KMS-11 (cell line): Measurements from ENCODE around the gene APCDD1L.

Experiments
- H2AFZ ChIP-seq: fragments of 200-600 bp; sonication (generic); 2 replicates; pipeline ENCODE4 v1.6.1; 2016; ENCODE audit warnings: antibody characterized with exemption, mixed run types, low read depth
- H3K27ac ChIP-seq: fragments of 200-600 bp; sonication (generic); 2 replicates; pipeline ENCODE4 v1.6.1; 2016; ENCODE audit warnings: mild to moderate bottlenecking, mixed run types
- H3K27me3 ChIP-seq: fragments of 200-600 bp; sonication (generic); 2 replicates; pipeline ENCODE4 v1.6.1; 2017; ENCODE audit warnings: mild to moderate bottlenecking, low read depth, mixed run types, moderate library complexity; ENCODE audit not compliant: insufficient read depth
- H3K36me3 ChIP-seq: fragments of 200-600 bp; sonication (generic); 2 replicates; pipeline ENCODE4 v1.6.1; 2017; ENCODE audit warnings: mild to moderate bottlenecking, mixed run types; ENCODE audit not compliant: insufficient read depth
- H3K4me1 ChIP-seq: fragments of 200-600 bp; sonication (generic); 2 replicates; pipeline ENCODE4 v1.6.1; 2016; ENCODE audit warnings: mild to moderate bottlenecking, low read depth, mixed run types; ENCODE audit not compliant: poor library complexity, severe bottlenecking
- H3K4me2 ChIP-seq: fragments of 200-600 bp; sonication (generic); 2 replicates; pipeline ENCODE4 v1.7.0; 2016; ENCODE audit warnings: mild to moderate bottlenecking, mixed run types
- H3K4me3 ChIP-seq: fragments of 200-600 bp; sonication (generic); IDR thresholded peaks from 2 replicates; pipeline ENCODE4 v1.6.1; 2017; ENCODE audit warnings: low read depth, low read length, mixed read lengths; ENCODE audit not compliant: insufficient read depth
- H3K79me2 ChIP-seq: fragments of 200-600 bp; sonication (generic); 2 replicates; pipeline ENCODE4 v1.6.1; 2016; ENCODE audit warnings: low read depth, mixed run types; ENCODE audit not compliant: insufficient read depth
- H3K9ac ChIP-seq: fragments of 200-600 bp; sonication (generic); 2 replicates; pipeline ENCODE4 v1.6.1; 2016; ENCODE audit warnings: mild to moderate bottlenecking, mixed run types
- H4K20me1 ChIP-seq: fragments of 200-600 bp; sonication (generic); 2 replicates; pipeline ENCODE4 v1.6.1; 2016; ENCODE audit warnings: mild to moderate bottlenecking, mixed run types; ENCODE audit not compliant: insufficient read depth
- CTCF ChIP-seq: fragments of 200-600 bp; sonication (generic); conservative IDR thresholded peaks from 2 replicates; pipeline ENCODE4 v1.6.1; 2017; ENCODE audit warnings: low read depth, mild to moderate bottlenecking, antibody characterized with exemption, low read length, moderate library complexity, mixed read lengths

The APCDD1L gene

DNA sequence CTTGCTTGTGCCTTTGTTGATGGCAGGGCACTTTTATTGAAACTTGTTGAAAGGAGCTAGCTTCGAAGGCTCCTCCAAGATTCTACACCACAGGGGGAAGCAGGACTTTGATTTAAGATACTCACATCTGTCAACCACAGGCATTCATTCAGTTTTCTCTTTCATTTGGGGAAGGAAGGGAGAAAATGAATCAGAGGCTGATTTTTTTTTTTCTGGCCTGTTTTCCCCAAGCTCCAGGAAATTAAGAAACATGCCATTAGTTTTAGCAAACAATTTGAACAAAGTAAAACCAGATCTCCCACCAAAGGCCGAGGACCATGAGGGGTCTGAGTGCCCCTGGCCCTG lies 8.7 kb upstream of the APCDD1L start:
- Histone ChIP-seq H3K27ac (no peak overlapping the region), H3K79me2 (no peaks in the 10 kb centered on the region), H3K4me3 (no peak overlapping the region), H3K9ac (no peak overlapping the region), H2AFZ (no peak overlapping the region), H3K4me2 (no peak overlapping the region), H4K20me1 (no peaks in the 10 kb centered on the region), H3K27me3 (no peaks in the 10 kb centered on the region; the same call in 1 of the 2 replicates), H3K4me1 (no peaks in the 10 kb centered on the region), H3K36me3 (no peaks in the 10 kb centered on the region)
- no peak for TF ChIP-seq CTCF

GRCh38 chr20:58523072-58523970 lies 8.1 kb upstream of the APCDD1L start:
- H3K79me2 ChIP-seq = no peaks in the 10 kb centered on the region
- no peaks in the 10 kb centered on the region for H3K36me3 ChIP-seq
- no peaks in the 10 kb centered on the region for H4K20me1 ChIP-seq
- no peak overlapping the region for H3K9ac ChIP-seq
- H2AFZ ChIP-seq = no peak overlapping the region
- TF ChIP-seq CTCF = no peak
- H3K4me1 ChIP-seq = no peaks in the 10 kb centered on the region
- no peak overlapping the region for H3K4me2 ChIP-seq
- peaks cover 5% of the 10 kb centered on the region; the same call in 1 of the 2 replicates for H3K27me3 ChIP-seq
- no peak overlapping the region for H3K27ac ChIP-seq
- no peak overlapping the region for H3K4me3 ChIP-seq

DNA sequence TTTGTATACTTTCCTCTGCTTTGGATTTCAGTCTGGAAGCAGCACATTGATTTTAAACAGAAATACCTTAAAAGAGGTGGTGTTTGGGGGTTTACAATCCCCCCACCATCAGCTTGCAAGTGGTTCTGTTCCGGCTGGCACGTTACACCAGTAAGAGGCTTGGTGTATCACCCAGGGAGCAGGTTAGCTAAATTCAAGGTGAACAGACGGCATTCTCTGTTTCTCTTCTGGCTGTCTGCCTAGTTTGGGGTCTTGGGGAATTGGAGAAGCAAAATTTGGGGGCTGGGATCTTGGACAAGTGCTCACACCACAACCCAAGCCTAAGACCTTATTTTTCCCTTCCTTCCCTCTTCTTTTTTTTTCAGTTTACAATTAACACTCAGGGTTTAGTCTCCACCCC lies 7.5 kb upstream of the APCDD1L start:
- H3K4me2 ChIP-seq = no peak overlapping the region
- no peaks in the 10 kb centered on the region for H3K4me1 ChIP-seq
- peaks cover 11% of the 10 kb centered on the region; the same call in 1 of the 2 replicates for H3K27me3 ChIP-seq
- H3K79me2 ChIP-seq = no peaks in the 10 kb centered on the region
- TF ChIP-seq CTCF = no peak
- H4K20me1 ChIP-seq = no peaks in the 10 kb centered on the region
- no peak overlapping the region for H3K27ac ChIP-seq
- H3K9ac ChIP-seq = no peak overlapping the region
- H2AFZ ChIP-seq = no peak overlapping the region
- no peak overlapping the region for H3K4me3 ChIP-seq
- H3K36me3 ChIP-seq = no peaks in the 10 kb centered on the region

DNA sequence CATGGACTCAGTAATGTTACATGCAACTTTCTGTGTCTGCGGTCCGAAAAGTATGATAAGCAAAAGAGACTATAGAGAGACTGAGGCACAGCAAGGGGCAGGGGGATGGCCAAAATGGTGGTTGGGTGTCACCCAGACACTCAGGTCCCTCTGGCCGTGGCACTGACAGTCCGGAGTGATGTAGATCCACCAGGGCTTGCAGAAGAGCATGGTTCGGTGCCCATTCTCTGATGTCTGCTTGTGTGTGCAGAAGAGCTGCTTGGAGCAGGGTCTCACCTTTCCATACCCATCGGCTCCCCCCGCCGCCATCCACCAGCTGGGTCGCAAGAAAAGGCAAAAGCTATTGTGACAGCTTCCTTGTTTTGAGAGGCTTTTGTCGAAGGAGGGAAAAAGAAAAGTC lies 6.6 kb upstream of the APCDD1L start:
- Histone ChIP-seq H3K9ac (no peak overlapping the region), H3K27me3 (peaks cover 18% of the 10 kb centered on the region; the same call in 1 of the 2 replicates), H3K4me3 (no peak overlapping the region), H4K20me1 (no peaks in the 10 kb centered on the region), H3K27ac (no peak overlapping the region), H3K79me2 (no peaks in the 10 kb centered on the region), H2AFZ (no peak overlapping the region), H3K4me1 (no peaks in the 10 kb centered on the region), H3K36me3 (no peaks in the 10 kb centered on the region), H3K4me2 (no peak overlapping the region)
- no peak for TF ChIP-seq CTCF
